Measurements from ENCODE around the gene ANKRD40CL.

GRCh38 chr17:50770346-50770745, 3.0 kb upstream of the ANKRD40CL start:
- TF ChIP-seq CTCF (optimal IDR thresholded peaks at IDR 0.05 in 1 of 3, IDR thresholded peaks at IDR 0.05 in 1 of 3, conservative IDR thresholded peaks at IDR 0.05 in 1 of 3; ENCODE audit: extremely low read depth in 1 of 3, insufficient read depth in 2 of 3, low read length in 3 of 3) (no peak), EZH2 (IDR thresholded peaks at IDR 0.05; ENCODE audit: low read length) (no peak)
